GM13976 (cell line): ENCODE data around the gene SSMEM1.
"Not testable (repeated sequence)": the region's sequence is repeated elsewhere in the genome, so short reads cannot be mapped to it uniquely, and the experiment has no call there.

Experiments
- DNase-seq: peaks from one replicate; pipeline ENCODE4 v3.0.0; 2012; ENCODE audit warnings: low spot score
- CTCF ChIP-seq: IDR thresholded peaks from 2 replicates; pipeline ENCODE4 v1.5.1; 2012; ENCODE audit warnings: borderline replicate concordance, mild to moderate bottlenecking; ENCODE audit not compliant: insufficient read depth; ENCODE audit errors: extremely low read depth, missing control alignments, control extremely low read depth
- in situ Hi-C: fragments of 300-500 bp; cut with MboI; formaldehyde crosslinking; loops from one replicate; pipeline ENCODE4 v1.12.0; 2022; ENCODE audit warnings: low sequenced_read_pairs, mixed read lengths, inconsistent platforms; ENCODE audit not compliant: unreplicated experiment

Gene SSMEM1

GRCh38 chr7:130218806-130219620 is 11.4 kb downstream of the SSMEM1 start:
- TF ChIP-seq CTCF = no peak
- no peak for DNase-seq
- in situ Hi-C loops = no loop called here

DNA sequence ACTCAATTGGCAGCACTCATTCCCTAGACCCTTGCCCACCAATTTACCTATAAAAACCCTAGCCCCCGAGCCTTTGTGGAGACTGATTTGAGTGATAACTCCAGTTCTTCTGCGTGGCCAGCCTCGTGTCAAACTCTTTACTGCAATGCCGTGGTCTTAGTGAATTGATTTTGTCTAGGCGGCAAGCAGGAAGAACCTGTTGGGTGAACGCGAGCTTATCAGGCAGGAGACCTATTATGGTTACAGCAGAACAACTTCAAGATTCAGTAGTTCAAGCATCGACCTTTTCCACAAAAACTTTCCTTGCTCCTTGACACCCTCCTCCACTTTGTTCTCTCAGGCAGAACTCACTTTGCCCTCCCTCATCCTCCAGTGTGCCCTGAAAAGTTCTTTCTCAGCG is 12.2 kb downstream of the SSMEM1 start:
- DNase-seq = no peak
- no peak for TF ChIP-seq CTCF
- in situ Hi-C loops = no loop called here

DNA sequence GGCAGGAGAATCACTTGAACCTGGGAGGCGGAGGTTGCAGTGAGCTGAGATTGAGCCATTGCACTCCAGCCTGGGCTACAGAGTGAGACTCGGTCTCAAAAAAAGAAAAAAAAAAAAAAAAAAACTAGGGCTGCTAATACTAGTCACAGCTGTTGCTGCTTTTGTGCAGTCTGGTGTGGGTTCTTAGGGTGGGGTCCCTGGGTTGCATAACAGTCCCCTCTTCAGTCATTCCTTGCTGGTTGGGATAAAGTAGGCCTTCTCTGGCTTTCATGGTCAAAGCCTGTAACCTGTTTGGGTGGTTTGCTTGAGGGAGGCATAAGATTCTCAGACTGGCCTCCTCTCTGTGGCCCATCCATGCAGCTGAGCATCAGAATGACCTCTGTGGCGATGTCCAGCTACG is 14.1 kb downstream of the SSMEM1 start:
- no peak for DNase-seq
- in situ Hi-C loops = no loop called here
- TF ChIP-seq CTCF = no peak

DNA sequence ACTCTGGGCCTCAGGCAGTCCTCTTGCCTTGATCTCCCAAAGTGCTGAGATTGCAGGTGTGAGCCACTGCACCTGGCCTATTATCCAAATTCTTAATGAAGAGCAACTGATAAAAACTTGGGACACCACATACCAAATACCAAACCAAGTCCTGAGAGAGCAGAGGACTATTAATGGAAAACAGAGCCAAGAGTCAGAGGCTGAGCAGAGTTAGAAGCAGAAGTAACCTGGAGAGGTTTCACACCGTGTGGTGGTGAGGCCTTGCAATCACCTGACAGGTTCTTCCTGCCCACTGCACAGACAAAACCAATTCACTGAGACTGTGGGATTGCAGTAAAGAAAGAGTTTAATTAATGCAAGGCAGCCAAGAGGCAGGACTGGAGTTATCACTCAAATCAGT is 16.0 kb downstream of the SSMEM1 start:
- no peak for DNase-seq
- no peak for TF ChIP-seq CTCF
- in situ Hi-C loops = no loop called here

DNA sequence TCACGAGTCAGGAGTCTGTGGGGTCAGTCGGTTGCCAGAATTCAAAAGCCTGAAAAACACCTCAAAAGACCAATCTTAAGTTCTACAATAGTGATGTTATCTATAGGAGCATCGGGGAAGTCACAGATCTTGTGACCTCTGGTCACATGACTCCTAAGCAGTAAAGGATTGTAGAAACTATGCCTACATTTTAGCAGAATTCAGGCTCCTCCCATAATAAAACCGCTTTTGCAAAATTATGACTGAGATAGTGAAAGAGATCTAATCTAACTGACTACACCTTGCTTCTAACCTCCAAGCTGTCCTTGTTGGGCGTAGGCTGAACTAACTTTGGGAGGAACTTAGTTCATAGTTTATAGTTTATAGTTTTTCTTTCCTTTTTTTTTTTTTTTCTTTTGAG is 16.6 kb downstream of the SSMEM1 start:
- DNase-seq = no peak
- in situ Hi-C loops = no loop called here
- no peak for TF ChIP-seq CTCF

GRCh38 chr7:130224923-130225322 is 17.3 kb downstream of the SSMEM1 start:
- DNase-seq, in situ Hi-C loops: not testable (repeated sequence)

- no peak for DNase-seq
- in situ Hi-C loops = no loop called here
- TF ChIP-seq CTCF = no peak
These were observed 18.7 kb downstream of the SSMEM1 start for GRCh38 chr7:130226333-130226732.
